Testis (tissue), 2 donors: ENCODE data around the gene NAGK.
"Not testable (repeated sequence)": the region's sequence is repeated elsewhere in the genome, so short reads cannot be mapped to it uniquely, and the experiment has no call there.

Source experiments
- CTCF ChIP-seq, 3 experiments: fragments of 450-650 bp in 2 of 3; fragments of 200-600 bp in 1 of 3; sonication (generic) in 1 of 3; IDR thresholded peaks; one replicate each; pipeline ENCODE4 v1.5.1; 2016 to 2019; ENCODE audit warnings: antibody characterized with exemption in 3 of 3, mild to moderate bottlenecking in 2 of 3, moderate library complexity in 1 of 3
- POLR2A ChIP-seq: fragments of 450-650 bp; IDR thresholded peaks from one replicate; pipeline ENCODE4 v1.6.1; 2017; ENCODE audit warnings: antibody characterized with exemption, mild to moderate bottlenecking, moderate library complexity

GRCh38 chr2:71049704-71050360 is 18.6 kb upstream of the NAGK start:
- not testable (repeated sequence) for TF ChIP-seq CTCF (IDR thresholded peaks at IDR 0.05); POLR2A
